GM12865 (cell line): ENCODE measurements around the gene RAB3D.

ENCODE experiments used
- DNase-seq: peaks from one replicate; pipeline ENCODE4 v3.0.0; 2010; ENCODE audit warnings: low read depth
- H3K4me3 ChIP-seq: 2 replicates; pipeline ENCODE4 v1.5.1; 2011; ENCODE audit warnings: mild to moderate bottlenecking, low read depth, low read length, control low read depth
- CTCF ChIP-seq: IDR thresholded peaks from 2 replicates; pipeline ENCODE4 v1.5.1; 2011; ENCODE audit warnings: low read length, control low read depth, low read depth, inconsistent platforms; ENCODE audit not compliant: insufficient read depth; ENCODE audit errors: missing control alignments

The RAB3D gene

GRCh38 chr19:11293433-11294389 lies 45.7 kb downstream of the RAB3D start:
- no peak overlapping the region for H3K4me3 ChIP-seq
- DNase-seq: peak; percentile 88
- peak; percentile 99 for TF ChIP-seq CTCF

- DNase-seq: peak; percentile 40
- H3K4me3 ChIP-seq: no peak overlapping the region
- no peak for TF ChIP-seq CTCF
These were observed 47.5 kb downstream of the RAB3D start for GRCh38 chr19:11291991-11292390.

GRCh38 chr19:11291415-11291814 lies 48.0 kb downstream of the RAB3D start:
- no peak for DNase-seq
- H3K4me3 ChIP-seq: no peak overlapping the region
- no peak for TF ChIP-seq CTCF

GRCh38 chr19:11290256-11290655 lies 49.2 kb downstream of the RAB3D start:
- DNase-seq: no peak
- TF ChIP-seq CTCF: no peak
- H3K4me3 ChIP-seq: no peak overlapping the region

GRCh38 chr19:11288349-11288748 lies 51.1 kb downstream of the RAB3D start:
- H3K4me3 ChIP-seq: no peak overlapping the region
- DNase-seq: peak; percentile 33
- peak; percentile 38 for TF ChIP-seq CTCF

- H3K4me3 ChIP-seq: no peak overlapping the region
- no peak for DNase-seq
- TF ChIP-seq CTCF: no peak
These were observed 53.0 kb downstream of the RAB3D start for GRCh38 chr19:11286312-11286974.
